GM21360 (cell line): Measurements from ENCODE around the gene FAM83G.
"Not testable (repeated sequence)": the region's sequence is repeated elsewhere in the genome, so short reads cannot be mapped to it uniquely, and the experiment has no call there.

Experiments
- ATAC-seq: cut with Tn5 transposase; IDR thresholded peaks from one replicate; pipeline ENCODE4 v1.9.1; 2021; ENCODE audit warnings: mild to moderate bottlenecking, moderate library complexity; ENCODE audit not compliant: unreplicated experiment

FAM83G gene

GRCh38 chr17:19004421-19005136 is at the start of gene FAM83G:
FAM83G (minus strand) TSS chr17:19004764; CDS start chr17:19004041, 723 bp downstream.
- ATAC-seq: peak; percentile 55

- not testable (repeated sequence) for ATAC-seq
These were observed 44.3 kb upstream of the FAM83G start for GRCh38 chr17:19048826-19049225.

GRCh38 chr17:19047510-19047909 is 42.9 kb upstream of the FAM83G start:
- not testable (repeated sequence) for ATAC-seq

GRCh38 chr17:19046782-19047375 is 42.3 kb upstream of the FAM83G start, which contains the start of gene GRAP:
GRAP (minus strand) TSS chr17:19046957; CDS start chr17:19046926, 31 bp downstream.
- ATAC-seq: not testable (repeated sequence)

GRCh38 chr17:19044643-19045042 is 40.1 kb upstream of the FAM83G start:
- not testable (repeated sequence) for ATAC-seq

GRCh38 chr17:19043032-19043431 is 38.5 kb upstream of the FAM83G start:
- not testable (repeated sequence) for ATAC-seq

GRCh38 chr17:19042369-19042768 is 37.8 kb upstream of the FAM83G start:
- not testable (repeated sequence) for ATAC-seq

- ATAC-seq: not testable (repeated sequence)
These were observed 37.3 kb upstream of the FAM83G start for GRCh38 chr17:19041871-19042270.

GRCh38 chr17:19040350-19040749 is 35.8 kb upstream of the FAM83G start:
- not testable (repeated sequence) for ATAC-seq

GRCh38 chr17:19038730-19039129 is 34.2 kb upstream of the FAM83G start:
- ATAC-seq: not testable (repeated sequence)

- ATAC-seq: not testable (repeated sequence)
These were observed 33.4 kb upstream of the FAM83G start for GRCh38 chr17:19038007-19038406.

- not testable (repeated sequence) for ATAC-seq
These were observed 33.0 kb upstream of the FAM83G start for GRCh38 chr17:19037547-19037946.

GRCh38 chr17:19036186-19036585 is 31.6 kb upstream of the FAM83G start:
- peak; percentile 33 for ATAC-seq

GRCh38 chr17:19032377-19032988 is 27.9 kb upstream of the FAM83G start:
- ATAC-seq: peak; percentile 45

- not testable (repeated sequence) for ATAC-seq
These were observed 27.2 kb upstream of the FAM83G start for GRCh38 chr17:19031729-19032128.

- not testable (repeated sequence) for ATAC-seq
These were observed 26.3 kb upstream of the FAM83G start for GRCh38 chr17:19030771-19031449.

- not testable (repeated sequence) for ATAC-seq
These were observed 25.2 kb upstream of the FAM83G start for GRCh38 chr17:19029740-19030139.

GRCh38 chr17:19028671-19029070 is 24.1 kb upstream of the FAM83G start:
- ATAC-seq: not testable (repeated sequence)

GRCh38 chr17:19024101-19025078 is 19.8 kb upstream of the FAM83G start:
- no peak for ATAC-seq
